Activated naive CD4-positive, alpha-beta T cell treated with anti-CD3 and anti-CD28 coated beads for 36 hours (primary cell): ENCODE data around the gene OASL. TPM values are rescaled to one million over a fixed set of nuclear protein-coding genes. Genes with fewer than 3 reads are reported as not detected.

Experiments used
- total RNA-seq, 2 experiments: library from RNA; stranded (reverse); gene quantifications; one replicate each; pipeline ENCODE4 v1.2.3, GENCODE V29; 2021

OASL gene
- total RNA-seq, 2 experiments from 2014 or later = 12.4 to 13.4 TPM

Other genes with a start within 250 kb of the OASL start
- gene SPPL3, start 134.9 kb downstream of the OASL start, total RNA-seq = 10 to 100 TPM; 19.8 to 22.2 TPM
- gene HNF1A, start 60.7 kb downstream of the OASL start, total RNA-seq = not detected
- gene C12orf43, start 22.8 kb downstream of the OASL start, total RNA-seq = 10 to 100 TPM; 14.1 to 15.0 TPM
- gene P2RX7, start 93.6 kb upstream of the OASL start, total RNA-seq = 1 to 10 TPM; 6.3 to 6.6 TPM
- gene P2RX4, start 170.9 kb upstream of the OASL start, total RNA-seq = 10 to 100 TPM; 14.2 to 18.0 TPM